Esophagus squamous epithelium (tissue), 5 donors: Measurements from ENCODE around the gene NOC4L. TPM values are rescaled to one million over a fixed set of nuclear protein-coding genes. Genes with fewer than 3 reads are reported as not detected.
"Not testable (repeated sequence)": the region's sequence is repeated elsewhere in the genome, so short reads cannot be mapped to it uniquely, and the experiment has no call there.

Source experiments
- DNase-seq: peaks from one replicate; lab custom pipeline; 2025; lab: John Stamatoyannopoulos, UW
- H3K27ac ChIP-seq, 4 donors: fragments of 200-600 bp; sonication (generic); one replicate each; pipeline ENCODE4 v1.5.1; 2016 to 2019; ENCODE audit warnings: mild to moderate bottlenecking in 1 of 4
- H3K27me3 ChIP-seq, 4 donors: fragments of 200-600 bp; sonication (generic); 1 replicate in 3 of 4; 2 replicates in 1 of 4; pipeline versions ENCODE4 v1.5.1 to v1.6.0; 2017 to 2021; ENCODE audit warnings: antibody characterized with exemption in 1 of 4
- H3K36me3 ChIP-seq, 3 donors: fragments of 200-600 bp; sonication (generic); one replicate each; pipeline ENCODE4 v1.5.1; 2016 to 2019
- H3K4me1 ChIP-seq, 3 donors: fragments of 200-600 bp; sonication (generic); one replicate each; pipeline ENCODE4 v1.5.1; 2017 to 2019
- H3K4me3 ChIP-seq, 4 donors: fragments of 200-600 bp; sonication (generic); 1 replicate in 3 of 4; 2 replicates in 1 of 4; pipeline ENCODE4 v1.5.1; 2016 to 2019; ENCODE audit warnings: mild to moderate bottlenecking in 2 of 4, moderate library complexity in 1 of 4
- H3K9me3 ChIP-seq, 3 donors: fragments of 200-600 bp; sonication (generic); one replicate each; pipeline ENCODE4 v1.5.1; 2016 to 2019
- POLR2A ChIP-seq, 4 donors: fragments of 450-650 bp; IDR thresholded peaks; one replicate each; pipeline ENCODE4 v1.6.1; 2017; ENCODE audit warnings: antibody characterized with exemption in 4 of 4, mild to moderate bottlenecking in 4 of 4, moderate library complexity in 3 of 4
- WGBS, 2 donors: methylation state at CpG; one replicate each; pipeline ENCODE4 v1.1.5; 2018; 5-methylcytosine and 5-hydroxymethylcytosine counted together
- intact Hi-C: fragments of 100-400 bp; cut with DNase I; formaldehyde crosslinking; loops from one replicate; pipeline ENCODE4 v1.15.0; 2022
- total RNA-seq, 4 donors: library from RNA; depleted of rRNA; stranded (reverse); fragments of >200 nt; gene quantifications; one replicate each; pipeline ENCODE4 v1.1.0, GENCODE V29; 2016
- TF ChIP-seq, protein P1 (sequence below), 6 experiments: fragments of 450-650 bp in 4 of 6; fragments of 200-600 bp in 2 of 6; sonication (generic) in 2 of 6; IDR thresholded peaks; one replicate each; pipeline ENCODE4 v1.5.1; 2016 to 2019; ENCODE audit warnings: antibody characterized with exemption in 6 of 6, mild to moderate bottlenecking in 4 of 6, moderate library complexity in 4 of 6
- donor health status: DM: yes; HTN: yes; CAD: no.

The NOC4L gene
- total RNA-seq, 4 donors from 2014 or later: 9.6 to 12.1 (median 11.1) TPM

DNA sequence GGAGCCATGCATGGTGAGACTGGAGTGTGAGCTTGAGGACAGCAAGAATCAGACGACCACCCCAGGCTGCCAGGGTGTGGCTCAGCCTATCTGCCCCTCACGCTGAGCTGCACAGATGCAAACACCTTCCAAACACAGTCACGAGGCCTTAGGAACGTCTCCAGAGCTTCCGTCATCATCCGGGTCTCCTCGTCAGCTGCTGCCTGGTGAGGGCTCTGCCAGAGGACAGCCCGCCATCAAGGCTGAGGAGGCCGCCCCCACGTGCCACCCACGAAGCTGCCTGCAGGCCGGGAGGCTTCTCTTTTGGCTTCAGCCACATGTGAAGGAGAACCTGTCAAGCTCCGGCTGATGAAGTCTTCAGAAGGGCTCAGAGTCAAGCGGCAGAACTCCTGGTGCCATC, 13.6 kb upstream of the NOC4L start:
- TF ChIP-seq POLR2A (IDR thresholded peaks at IDR 0.05): no peak
- TF ChIP-seq, protein P1, sequence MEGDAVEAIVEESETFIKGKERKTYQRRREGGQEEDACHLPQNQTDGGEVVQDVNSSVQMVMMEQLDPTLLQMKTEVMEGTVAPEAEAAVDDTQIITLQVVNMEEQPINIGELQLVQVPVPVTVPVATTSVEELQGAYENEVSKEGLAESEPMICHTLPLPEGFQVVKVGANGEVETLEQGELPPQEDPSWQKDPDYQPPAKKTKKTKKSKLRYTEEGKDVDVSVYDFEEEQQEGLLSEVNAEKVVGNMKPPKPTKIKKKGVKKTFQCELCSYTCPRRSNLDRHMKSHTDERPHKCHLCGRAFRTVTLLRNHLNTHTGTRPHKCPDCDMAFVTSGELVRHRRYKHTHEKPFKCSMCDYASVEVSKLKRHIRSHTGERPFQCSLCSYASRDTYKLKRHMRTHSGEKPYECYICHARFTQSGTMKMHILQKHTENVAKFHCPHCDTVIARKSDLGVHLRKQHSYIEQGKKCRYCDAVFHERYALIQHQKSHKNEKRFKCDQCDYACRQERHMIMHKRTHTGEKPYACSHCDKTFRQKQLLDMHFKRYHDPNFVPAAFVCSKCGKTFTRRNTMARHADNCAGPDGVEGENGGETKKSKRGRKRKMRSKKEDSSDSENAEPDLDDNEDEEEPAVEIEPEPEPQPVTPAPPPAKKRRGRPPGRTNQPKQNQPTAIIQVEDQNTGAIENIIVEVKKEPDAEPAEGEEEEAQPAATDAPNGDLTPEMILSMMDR (IDR thresholded peaks at IDR 0.05): no peak
- no peaks in the 10 kb centered on the region for H3K27me3 ChIP-seq
- H3K4me3 ChIP-seq: no peak overlapping the region
- H3K9me3 ChIP-seq: no peaks in the 10 kb centered on the region
- H3K27ac ChIP-seq: no peak overlapping the region
- H3K36me3 ChIP-seq: peaks cover 7 to 42% (median 8%) of the 10 kb centered on the region in 3 donors
- no peak for DNase-seq
- no peaks in the 10 kb centered on the region for H3K4me1 ChIP-seq
- intact Hi-C loops: no loop called here
- 89 to 94% methylated on average over 6 to 10 of the region's 14 CpGs for WGBS, 2 donors

DNA sequence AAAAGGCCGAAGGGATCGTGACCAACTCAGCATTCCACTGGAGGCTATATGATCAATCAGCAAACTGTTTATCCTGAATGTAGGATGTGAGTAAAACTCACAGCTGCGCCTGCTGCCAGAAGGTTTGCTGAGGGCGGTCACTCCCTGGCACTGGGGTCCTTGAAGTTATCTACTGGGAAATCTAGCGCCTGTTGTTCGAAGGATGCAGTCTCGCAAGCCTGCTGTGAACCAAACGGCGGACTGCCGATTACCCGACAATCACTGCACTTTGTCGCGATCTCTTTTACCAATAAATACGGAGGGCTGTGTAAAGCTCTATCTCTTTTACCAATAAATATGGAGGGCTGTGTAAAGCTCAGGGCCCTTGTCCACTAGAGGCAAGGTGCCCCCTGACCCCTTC, 13.0 kb upstream of the NOC4L start:
- Histone ChIP-seq H3K4me1 (no peaks in the 10 kb centered on the region), H3K36me3 (peaks cover 7 to 37% (median 8%) of the 10 kb centered on the region in 3 donors), H3K27ac (no peak overlapping the region), H3K4me3 (no peak overlapping the region), H3K27me3 (no peaks in the 10 kb centered on the region), H3K9me3 (no peaks in the 10 kb centered on the region)
- no peak for DNase-seq
- 95 to 100% methylated on average over 14 of the region's 14 CpGs for WGBS, 2 donors
- intact Hi-C loops: no loop called here
- no peak for TF ChIP-seq POLR2A (IDR thresholded peaks at IDR 0.05)
- TF ChIP-seq, protein P1 (IDR thresholded peaks at IDR 0.05): no peak

- intact Hi-C loops: no loop called here
- no peak overlapping the region for H3K27ac ChIP-seq
- TF ChIP-seq, protein P1 (IDR thresholded peaks at IDR 0.05): no peak
- no peak for TF ChIP-seq POLR2A (IDR thresholded peaks at IDR 0.05)
- WGBS, 2 donors: 79 to 92% methylated on average over 11 of the region's 14 CpGs
- no peaks in the 10 kb centered on the region for H3K4me1 ChIP-seq
- H3K4me3 ChIP-seq: no peak overlapping the region
- DNase-seq: no peak
- H3K9me3 ChIP-seq: no peaks in the 10 kb centered on the region
- H3K27me3 ChIP-seq: no peaks in the 10 kb centered on the region
- peaks cover under 1 to 29% (median 2%) of the 10 kb centered on the region in 3 donors for H3K36me3 ChIP-seq
Measured at GRCh38 chr12:132131952-132132351, 12.3 kb upstream of the NOC4L start.

- peaks cover 0 to 26% (median 0%) of the 10 kb centered on the region in 3 donors for H3K36me3 ChIP-seq
- no peaks in the 10 kb centered on the region for H3K27me3 ChIP-seq
- no peak for DNase-seq
- no peaks in the 10 kb centered on the region for H3K9me3 ChIP-seq
- intact Hi-C loops: no loop called here
- TF ChIP-seq, protein P1 (IDR thresholded peaks at IDR 0.05): no peak
- no peak for TF ChIP-seq POLR2A (IDR thresholded peaks at IDR 0.05)
- H3K27ac ChIP-seq: no peak overlapping the region
- no peak overlapping the region for H3K4me3 ChIP-seq
- no peaks in the 10 kb centered on the region for H3K4me1 ChIP-seq
- 65 to 79% methylated on average over 4 to 16 of the region's 39 CpGs for WGBS, 2 donors
Measured at GRCh38 chr12:132132609-132133430, 11.4 kb upstream of the NOC4L start.

DNA sequence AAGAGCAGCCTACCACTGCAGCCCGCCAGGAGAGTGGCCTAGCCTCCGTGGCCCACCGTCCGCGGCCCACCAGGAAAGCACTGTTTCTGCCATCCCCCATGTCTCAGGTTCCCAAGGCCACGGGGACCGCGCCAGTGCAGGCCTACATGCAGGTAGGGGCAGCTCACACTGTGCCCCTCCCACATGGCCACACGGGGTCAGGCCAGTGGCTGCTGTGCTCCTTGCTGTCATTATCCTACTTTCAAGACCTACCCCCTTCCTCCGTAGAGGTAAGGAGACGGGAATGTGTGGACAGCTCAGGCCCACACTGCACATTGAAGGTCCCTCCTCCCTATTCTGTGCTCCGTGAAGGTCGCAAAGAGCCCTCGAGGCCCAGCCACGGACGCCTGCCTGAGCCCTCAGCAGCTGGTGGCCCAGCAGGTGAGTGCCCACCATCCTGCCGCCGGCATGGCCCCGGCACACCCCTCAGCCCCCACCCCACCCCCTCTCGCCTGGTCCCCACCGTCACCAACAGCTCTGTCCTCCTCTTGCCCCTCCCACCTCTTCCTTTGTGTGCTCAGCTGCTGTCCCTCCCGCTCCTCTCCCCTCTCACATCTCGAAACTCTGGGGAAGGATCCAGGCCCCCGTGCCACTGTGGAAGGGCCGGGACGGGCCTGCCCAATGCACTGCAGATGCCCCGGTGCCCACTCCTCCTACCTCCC, 10.2 kb upstream of the NOC4L start:
- TF ChIP-seq POLR2A (IDR thresholded peaks at IDR 0.05): no peak
- TF ChIP-seq, protein P1 (IDR thresholded peaks at IDR 0.05): no peak
- intact Hi-C loops: no loop called here
- Histone ChIP-seq H3K9me3 (no peaks in the 10 kb centered on the region), H3K27ac (no peak overlapping the region), H3K36me3 (peaks cover 0 to 26% (median under 1%) of the 10 kb centered on the region in 3 donors), H3K27me3 (no peaks in the 10 kb centered on the region), H3K4me1 (no peaks in the 10 kb centered on the region), H3K4me3 (no peak overlapping the region)
- no peak for DNase-seq
- 63 to 68% methylated on average over 18 to 20 of the region's 27 CpGs for WGBS, 2 donors

GRCh38 chr12:132134653-132135183, 9.5 kb upstream of the NOC4L start:
- DNase-seq, H3K9me3 ChIP-seq, H3K4me1 ChIP-seq, H3K4me3 ChIP-seq, H3K27ac ChIP-seq, H3K27me3 ChIP-seq, intact Hi-C loops: not testable (repeated sequence)
- peaks cover 5 to 26% (median 7%) of the 10 kb centered on the region in 3 donors for H3K36me3 ChIP-seq
- WGBS, 2 donors: 100% methylated on average over 2 of the region's 39 CpGs; no CpG with 5 or more reads in 1 of the 2 donors

- H3K36me3 ChIP-seq: peaks cover 20 to 39% (median 22%) of the 10 kb centered on the region in 3 donors
- H3K9me3 ChIP-seq, H3K4me3 ChIP-seq, DNase-seq, H3K27me3 ChIP-seq, H3K4me1 ChIP-seq, H3K27ac ChIP-seq, intact Hi-C loops: not testable (repeated sequence)
- 80 to 94% methylated on average over 2 to 6 of the region's 21 CpGs for WGBS, 2 donors
Measured at GRCh38 chr12:132136226-132136625, 8.0 kb upstream of the NOC4L start.
